KOPT-K1 (cell line): Measurements from ENCODE around the gene ACE2.
"Not testable (repeated sequence)": the region's sequence is repeated elsewhere in the genome, so short reads cannot be mapped to it uniquely, and the experiment has no call there.

Experiments
- H3K27ac ChIP-seq: fragments of 200-600 bp; sonication (generic); 2 replicates; pipeline ENCODE4 v1.5.1; 2016; ENCODE audit warnings: antibody characterized with exemption, mild to moderate bottlenecking, low read depth, low read length; ENCODE audit not compliant: poor library complexity, severe bottlenecking
- H3K36me3 ChIP-seq: fragments of 200-600 bp; sonication (generic); 2 replicates; pipeline ENCODE4 v1.5.1; 2017; ENCODE audit warnings: antibody characterized with exemption, mild to moderate bottlenecking, low read length, moderate library complexity; ENCODE audit not compliant: insufficient read depth
- H3K9me3 ChIP-seq: fragments of 200-600 bp; sonication (generic); 2 replicates; pipeline ENCODE4 v1.5.1; 2017; ENCODE audit warnings: antibody characterized with exemption, low read length, mild to moderate bottlenecking; ENCODE audit not compliant: insufficient read depth, poor library complexity, severe bottlenecking

ACE2 gene

GRCh38 chrX:15600745-15601144 is at the start of gene ACE2:
Gene ACE2 (minus strand): TSS chrX:15600960. CDS start chrX:15600911, 49 bp downstream.
- H3K27ac ChIP-seq = no peak within 1 kb of the TSS
- no peaks in the 10 kb centered on the region for H3K36me3 ChIP-seq
- no peaks in the 10 kb centered on the region for H3K9me3 ChIP-seq

- H3K36me3 ChIP-seq, H3K27ac ChIP-seq, H3K9me3 ChIP-seq: not testable (repeated sequence)
Observed at GRCh38 chrX:15647510-15647909, 46.8 kb upstream of the ACE2 start.

- H3K27ac ChIP-seq = no peak overlapping the region
- no peaks in the 10 kb centered on the region for H3K36me3 ChIP-seq
Observed at GRCh38 chrX:15646543-15646942, 45.8 kb upstream of the ACE2 start.

GRCh38 chrX:15646031-15646430 is 45.3 kb upstream of the ACE2 start:
- Histone ChIP-seq H3K27ac (no peak overlapping the region), H3K36me3 (no peaks in the 10 kb centered on the region)

More at GRCh38 chrX:15646543-15646942, 45.8 kb upstream of the ACE2 start:
- H3K9me3 ChIP-seq = no peaks in the 10 kb centered on the region

GRCh38 chrX:15645266-15645665 is 44.5 kb upstream of the ACE2 start:
- Histone ChIP-seq H3K9me3 (no peaks in the 10 kb centered on the region), H3K36me3 (no peaks in the 10 kb centered on the region), H3K27ac (no peak overlapping the region)

More at GRCh38 chrX:15646031-15646430, 45.3 kb upstream of the ACE2 start:
- no peaks in the 10 kb centered on the region for H3K9me3 ChIP-seq

- H3K36me3 ChIP-seq = no peaks in the 10 kb centered on the region
- no peaks in the 10 kb centered on the region for H3K9me3 ChIP-seq
- H3K27ac ChIP-seq = no peak overlapping the region
Observed at GRCh38 chrX:15644560-15644872, 43.8 kb upstream of the ACE2 start.

GRCh38 chrX:15643786-15644559 is 43.2 kb upstream of the ACE2 start:
- Histone ChIP-seq H3K36me3 (no peaks in the 10 kb centered on the region), H3K27ac (no peak overlapping the region), H3K9me3 (no peaks in the 10 kb centered on the region)

- Histone ChIP-seq H3K27ac (no peak overlapping the region), H3K9me3 (no peaks in the 10 kb centered on the region), H3K36me3 (no peaks in the 10 kb centered on the region)
Observed at GRCh38 chrX:15631637-15632036, 30.9 kb upstream of the ACE2 start.

- H3K27ac ChIP-seq = no peak overlapping the region
- H3K9me3 ChIP-seq = no peaks in the 10 kb centered on the region
- H3K36me3 ChIP-seq = no peaks in the 10 kb centered on the region
Observed at GRCh38 chrX:15623054-15623453, 22.3 kb upstream of the ACE2 start.

GRCh38 chrX:15619053-15619755 is 18.4 kb upstream of the ACE2 start:
- Histone ChIP-seq H3K9me3 (no peaks in the 10 kb centered on the region), H3K36me3 (no peaks in the 10 kb centered on the region), H3K27ac (no peak overlapping the region)

- no peaks in the 10 kb centered on the region for H3K36me3 ChIP-seq
- H3K27ac ChIP-seq = no peak overlapping the region
- H3K9me3 ChIP-seq = no peaks in the 10 kb centered on the region
Observed at GRCh38 chrX:15617111-15617510, 16.4 kb upstream of the ACE2 start.

GRCh38 chrX:15616531-15616930 is 15.8 kb upstream of the ACE2 start:
- H3K9me3 ChIP-seq = no peaks in the 10 kb centered on the region

GRCh38 chrX:15607067-15607466 is 6.3 kb upstream of the ACE2 start:
- Histone ChIP-seq H3K36me3 (no peaks in the 10 kb centered on the region), H3K9me3 (no peaks in the 10 kb centered on the region), H3K27ac (no peak overlapping the region)

More at GRCh38 chrX:15616531-15616930, 15.8 kb upstream of the ACE2 start:
- Histone ChIP-seq H3K27ac (no peak overlapping the region), H3K36me3 (no peaks in the 10 kb centered on the region)

- H3K27ac ChIP-seq = no peak overlapping the region
- H3K36me3 ChIP-seq = no peaks in the 10 kb centered on the region
- H3K9me3 ChIP-seq = no peaks in the 10 kb centered on the region
Observed at GRCh38 chrX:15606136-15606535, 5.4 kb upstream of the ACE2 start.

- Histone ChIP-seq H3K9me3 (no peaks in the 10 kb centered on the region), H3K27ac (no peak overlapping the region), H3K36me3 (no peaks in the 10 kb centered on the region)
Observed at GRCh38 chrX:15605226-15605625, 4.5 kb upstream of the ACE2 start.

GRCh38 chrX:15602761-15603160 is 2.0 kb upstream of the ACE2 start:
- Histone ChIP-seq H3K36me3 (no peaks in the 10 kb centered on the region), H3K9me3 (no peaks in the 10 kb centered on the region), H3K27ac (no peak overlapping the region)
